Measurements from ENCODE around the gene IGSF21.

Gene IGSF21

DNA sequence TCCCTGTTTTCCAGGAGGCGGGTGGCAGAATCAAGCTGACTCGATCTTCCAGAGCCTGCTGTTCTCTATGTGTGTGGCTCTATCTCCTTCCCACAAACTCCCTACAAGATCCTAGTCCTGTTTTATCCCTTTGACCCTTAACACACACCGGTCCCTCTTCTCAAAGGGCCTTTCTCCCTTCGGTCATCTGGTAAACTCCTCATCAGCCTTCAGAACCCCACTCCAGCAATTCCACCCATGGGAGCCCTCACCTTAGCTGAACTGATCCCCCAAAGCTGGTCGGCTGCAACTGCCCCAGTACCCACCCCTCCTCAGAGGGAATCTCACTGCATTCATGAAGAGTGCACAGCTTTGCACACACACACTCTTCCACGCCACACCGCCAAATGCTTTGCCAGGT lies 184.9 kb downstream of the IGSF21 start:
- no peak for DNase-seq (ENCODE audit: low read depth in 4 of 4, low spot score in 1 of 4)

DNA sequence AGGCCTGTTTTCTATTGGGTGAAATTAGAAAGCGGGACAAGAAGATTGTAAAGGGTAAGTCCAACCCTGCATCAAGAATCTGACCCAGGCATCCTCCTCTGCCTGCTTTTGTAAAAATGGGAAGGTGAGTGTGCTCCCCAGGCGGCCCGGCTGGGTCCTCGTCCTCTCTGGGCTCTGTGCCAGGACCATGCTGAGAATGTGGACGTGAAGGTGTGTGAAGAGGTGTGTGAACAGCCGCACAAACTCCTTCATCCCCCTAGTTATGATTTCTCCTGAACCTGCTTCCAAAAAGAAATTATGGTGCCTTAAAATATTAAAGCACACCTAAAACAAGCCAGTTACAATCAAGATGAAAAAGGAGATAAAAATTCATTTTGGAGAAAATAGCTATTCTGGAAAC lies 185.7 kb downstream of the IGSF21 start:
- DNase-seq (ENCODE audit: low read depth in 4 of 4, low spot score in 1 of 4) = no peak

GRCh38 chr1:18294437-18295176 lies 187.0 kb downstream of the IGSF21 start:
- DNase-seq (ENCODE audit: low read depth in 4 of 4, low spot score in 1 of 4) = no peak

GRCh38 chr1:18297896-18298648 lies 190.5 kb downstream of the IGSF21 start:
- DNase-seq (ENCODE audit: low read depth in 4 of 4, low spot score in 1 of 4) = no peak

- DNase-seq (ENCODE audit: low read depth in 4 of 4, low spot score in 1 of 4) = no peak
These were observed 192.1 kb downstream of the IGSF21 start for GRCh38 chr1:18299441-18300338.

- DNase-seq (ENCODE audit: low read depth in 4 of 4, low spot score in 1 of 4) = no peak
These were observed 192.8 kb downstream of the IGSF21 start for GRCh38 chr1:18300376-18300775.

- no peak for DNase-seq (ENCODE audit: low read depth in 4 of 4, low spot score in 1 of 4)
These were observed 195.3 kb downstream of the IGSF21 start for GRCh38 chr1:18302788-18303413.

GRCh38 chr1:18304151-18304869 lies 196.7 kb downstream of the IGSF21 start:
- DNase-seq (ENCODE audit: low read depth in 4 of 4, low spot score in 1 of 4) = no peak

DNA sequence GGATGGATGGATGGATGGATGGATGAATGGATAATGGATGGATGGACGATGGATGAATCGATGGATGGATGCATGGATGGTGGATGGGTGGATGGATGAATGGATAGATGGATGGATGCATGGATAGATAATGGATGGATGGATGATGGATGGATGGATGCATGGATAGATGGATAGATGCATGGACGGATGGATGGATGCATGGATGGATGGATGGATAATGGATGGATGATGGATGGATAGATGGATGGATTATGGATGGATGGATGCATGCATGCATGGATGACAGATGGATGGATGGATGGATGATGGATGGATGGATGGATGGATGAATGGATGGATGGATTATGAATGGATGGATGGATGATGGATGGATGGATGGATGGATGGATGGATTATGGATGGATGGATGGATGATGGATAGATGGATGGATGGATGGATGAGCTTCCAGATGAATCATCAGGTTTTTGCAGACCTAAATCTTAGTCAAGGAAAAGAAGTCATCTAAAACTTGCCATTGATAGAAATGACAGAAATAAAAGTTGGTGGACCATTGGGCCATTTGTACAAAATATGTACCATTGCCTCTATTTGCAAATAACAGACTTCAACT lies 197.7 kb downstream of the IGSF21 start:
- DNase-seq (ENCODE audit: low read depth in 4 of 4, low spot score in 1 of 4) = no peak

DNA sequence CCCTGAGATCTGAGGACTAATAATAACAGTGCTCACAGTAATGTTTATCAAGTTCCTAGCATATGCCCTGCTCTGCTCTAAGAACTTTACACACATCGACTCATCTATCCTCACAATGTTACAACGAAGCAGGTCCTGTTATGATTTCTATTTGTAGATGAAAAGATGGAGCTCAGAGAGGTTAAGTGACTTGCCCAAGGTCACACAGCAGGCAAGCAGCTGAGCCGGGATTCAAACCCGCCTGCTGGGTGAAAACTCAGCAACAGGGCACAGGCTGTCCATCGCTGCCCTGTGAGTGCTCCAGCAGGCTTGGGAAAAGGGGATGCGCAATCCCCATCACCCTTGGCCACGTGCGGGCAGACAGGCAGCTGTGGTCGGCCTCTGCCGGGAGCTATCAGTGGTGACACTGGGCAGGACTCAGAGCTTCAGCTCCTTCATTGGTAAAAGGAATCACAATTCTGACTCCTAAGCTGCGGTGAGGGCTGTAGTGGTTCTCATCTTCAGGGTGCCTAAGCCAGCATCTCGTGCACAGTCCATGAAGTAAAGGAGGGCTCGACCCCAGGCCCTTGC lies 199.8 kb downstream of the IGSF21 start:
- DNase-seq (ENCODE audit: low read depth in 4 of 4, low spot score in 1 of 4) = no peak

DNA sequence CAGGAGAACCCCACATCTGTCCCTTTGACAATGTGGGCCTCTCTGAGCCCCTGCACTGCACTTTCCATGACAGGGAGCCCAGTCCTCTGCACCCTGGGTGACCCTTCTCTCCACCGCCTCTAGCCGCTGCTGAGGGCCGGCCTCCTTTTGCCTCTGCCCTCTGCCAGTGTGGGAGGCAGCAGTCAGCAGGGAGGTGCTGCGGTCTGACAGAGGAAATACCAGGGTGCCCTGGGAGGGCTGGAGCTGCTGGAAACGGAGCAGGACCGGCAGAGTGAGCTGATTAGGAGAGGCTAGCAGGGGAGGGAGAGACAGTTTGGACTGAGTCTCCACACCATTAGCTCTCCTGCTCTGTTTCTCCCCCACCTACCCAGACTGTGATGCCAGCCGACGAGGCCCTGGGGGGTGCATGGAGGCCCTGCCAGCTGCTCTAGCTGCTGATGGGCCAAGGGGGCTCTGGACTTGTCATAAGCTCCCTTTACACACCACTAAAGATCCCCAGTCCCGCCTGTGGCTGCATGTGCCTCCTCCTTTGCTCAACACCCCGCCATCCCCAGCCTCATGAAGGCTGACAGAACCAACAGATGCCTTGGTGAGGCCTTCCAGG lies 202.1 kb downstream of the IGSF21 start:
- no peak for DNase-seq (ENCODE audit: low read depth in 4 of 4, low spot score in 1 of 4)

GRCh38 chr1:18312961-18313360 lies 205.4 kb downstream of the IGSF21 start:
- DNase-seq (ENCODE audit: low read depth in 4 of 4, low spot score in 1 of 4) = no peak

DNA sequence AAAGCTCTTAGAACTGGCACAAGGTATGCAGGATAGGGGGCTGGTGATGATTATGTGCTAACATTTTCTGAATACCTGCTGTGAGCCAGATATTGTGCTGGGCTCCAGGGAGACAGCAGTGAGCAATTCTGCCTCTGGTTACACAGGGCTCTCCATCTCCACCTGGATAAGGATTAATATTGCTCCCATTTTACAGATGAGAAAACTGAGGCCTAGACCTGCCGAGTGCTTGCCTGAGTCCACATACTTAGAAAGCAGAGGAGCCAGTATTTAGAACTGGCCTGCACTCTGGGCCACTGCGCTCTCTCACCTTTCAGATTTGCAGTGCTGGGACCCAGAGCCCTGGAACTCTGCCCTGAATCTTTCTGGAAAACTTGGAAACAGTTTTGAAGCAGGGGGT lies 205.9 kb downstream of the IGSF21 start:
- no peak for DNase-seq (ENCODE audit: low read depth in 4 of 4, low spot score in 1 of 4)

DNA sequence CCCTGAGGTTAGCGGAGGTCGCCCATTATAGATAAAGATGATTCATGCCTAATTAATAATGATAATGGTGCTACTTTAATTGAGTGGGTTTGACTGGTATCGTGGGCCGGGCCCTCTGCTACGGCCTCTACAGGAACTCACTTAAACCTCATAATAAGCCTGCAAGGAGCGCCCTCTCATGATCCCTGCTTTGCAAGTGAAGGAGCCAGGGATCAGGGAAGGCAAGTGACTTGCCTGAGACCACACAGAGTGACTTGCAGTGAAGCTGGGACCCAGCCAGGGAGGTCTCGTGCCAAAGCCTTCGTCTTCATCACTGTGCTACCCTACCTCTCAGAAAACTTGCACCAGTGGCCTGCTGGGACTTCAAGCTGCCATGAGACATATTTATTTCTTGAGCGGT lies 206.8 kb downstream of the IGSF21 start:
- DNase-seq (ENCODE audit: low read depth in 4 of 4, low spot score in 1 of 4) = no peak

- no peak for DNase-seq (ENCODE audit: low read depth in 4 of 4, low spot score in 1 of 4)
These were observed 207.9 kb downstream of the IGSF21 start for GRCh38 chr1:18315449-18315848.

- no peak for DNase-seq (ENCODE audit: low read depth in 4 of 4, low spot score in 1 of 4)
These were observed 209.2 kb downstream of the IGSF21 start for GRCh38 chr1:18316764-18317163.

DNA sequence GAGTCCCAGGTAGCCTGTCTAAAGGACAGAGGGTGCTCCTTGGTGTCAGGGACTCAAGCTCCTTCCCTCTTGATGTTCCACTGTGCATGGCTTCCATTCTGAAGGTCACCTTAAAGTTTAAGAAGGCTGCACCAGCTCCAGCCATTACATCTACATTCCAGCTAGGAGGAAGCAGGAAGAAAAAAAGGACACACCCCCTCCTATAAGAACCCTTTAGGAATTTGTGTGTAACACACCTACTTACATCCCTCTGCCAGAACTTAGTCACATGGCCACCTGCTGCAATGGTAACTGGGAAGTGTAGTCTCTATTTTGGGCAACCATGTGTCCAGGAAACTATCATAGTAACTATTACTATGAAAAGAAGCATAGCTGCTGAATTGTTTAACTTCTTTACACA lies 211.5 kb downstream of the IGSF21 start:
- no peak for DNase-seq (ENCODE audit: low read depth in 4 of 4, low spot score in 1 of 4)

GRCh38 chr1:18320051-18320450 lies 212.5 kb downstream of the IGSF21 start:
- DNase-seq (ENCODE audit: low read depth in 4 of 4, low spot score in 1 of 4) = no peak

- DNase-seq (ENCODE audit: low read depth in 4 of 4, low spot score in 1 of 4) = no peak
These were observed 214.9 kb downstream of the IGSF21 start for GRCh38 chr1:18322368-18323032.

Measured in stimulated activated CD4-positive, alpha-beta T cell treated with anti-CD3 and anti-CD28 coated beads, Interleukin-1b, Interleukin-23, amount 100 ng/mL, for 24 hours (primary cell).